Choroid plexus epithelial cell (primary cell): ENCODE data around the gene KLHL11.

Experiments used
- DNase-seq: peaks from one replicate; pipeline ENCODE4 v3.0.0-alpha.2; 2010; ENCODE audit warnings: low read depth
- H3K4me3 ChIP-seq: 2 replicates; pipeline ENCODE4 v1.5.1; 2011; ENCODE audit warnings: low read depth, mild to moderate bottlenecking, control low read depth, low read length, moderate library complexity
- CTCF ChIP-seq: conservative IDR thresholded peaks from 2 replicates; pipeline ENCODE4 v1.5.1; 2011; ENCODE audit warnings: low read depth, mild to moderate bottlenecking, control low read depth, inconsistent platforms, low read length, moderate library complexity

The KLHL11 gene

GRCh38 chr17:41870627-41871026 lies 5.4 kb upstream of the KLHL11 start:
- no peak for DNase-seq
- no peak overlapping the region for H3K4me3 ChIP-seq
- no peak for TF ChIP-seq CTCF

- no peak for DNase-seq
- H3K4me3 ChIP-seq = no peak overlapping the region
- no peak for TF ChIP-seq CTCF
Observed at GRCh38 chr17:41870097-41870496, 4.9 kb upstream of the KLHL11 start.

- TF ChIP-seq CTCF = no peak
- no peak overlapping the region for H3K4me3 ChIP-seq
- DNase-seq = no peak
Observed at GRCh38 chr17:41869426-41869825, 4.2 kb upstream of the KLHL11 start.

GRCh38 chr17:41868568-41868967 lies 3.3 kb upstream of the KLHL11 start:
- TF ChIP-seq CTCF = no peak
- no peak overlapping the region for H3K4me3 ChIP-seq
- no peak for DNase-seq

- no peak for DNase-seq
- TF ChIP-seq CTCF = no peak
- peak overlapping the region; percentile 52 for H3K4me3 ChIP-seq
Observed at GRCh38 chr17:41865596-41865893, 322 bp upstream of the KLHL11 start.

- no peak for TF ChIP-seq CTCF
- peak overlapping the region; percentile 93 for H3K4me3 ChIP-seq
- peak; percentile 17 for DNase-seq
Observed at GRCh38 chr17:41864498-41864835, 756 bp downstream of the KLHL11 start.

- peak overlapping the region; percentile 21 for H3K4me3 ChIP-seq
- TF ChIP-seq CTCF = no peak
- DNase-seq = no peak
Observed at GRCh38 chr17:41863074-41863848, 2.0 kb downstream of the KLHL11 start.
